T-helper 17 cell (primary cell): Measurements from ENCODE around the gene TTLL12. TPM values are rescaled to one million over a fixed set of nuclear protein-coding genes. Genes with fewer than 3 reads are reported as not detected.

Experiments used
- ATAC-seq: fragments of 150-1000 bp; cut with Tn5 transposase; 2 replicates; pipeline ENCODE4 v1.10.0; 2021; ENCODE audit warnings: mild to moderate bottlenecking, moderate library complexity
- DNase-seq, 3 donors: peaks; one replicate each; pipeline versions ENCODE4 v3.0.0 to v3.0.0-alpha.2; 2020 to 2021
- H3K9me3 ChIP-seq: one replicate; pipeline ENCODE4 v1.7.0; 2013; ENCODE audit warnings: low read length, mild to moderate bottlenecking; ENCODE audit not compliant: control insufficient read depth, poor library complexity, severe bottlenecking
- H3K27ac Mint-ChIP-seq: one replicate; pipeline ENCODE4 v1.8.0; 2022; ENCODE audit warnings: mild to moderate bottlenecking, moderate library complexity, mixed read lengths
- H3K27me3 Mint-ChIP-seq: one replicate; pipeline ENCODE4 v1.8.0; 2022; ENCODE audit warnings: mixed read lengths
- H3K36me3 Mint-ChIP-seq: one replicate; pipeline ENCODE4 v1.8.0; 2022; ENCODE audit warnings: low read depth, mixed read lengths
- H3K4me1 Mint-ChIP-seq: one replicate; pipeline ENCODE4 v1.8.0; 2022; ENCODE audit warnings: mild to moderate bottlenecking, mixed read lengths
- H3K4me3 Mint-ChIP-seq: one replicate; pipeline ENCODE4 v1.8.0; 2022; ENCODE audit warnings: mild to moderate bottlenecking, moderate library complexity, mixed read lengths
- total RNA-seq, 4 donors: library from RNA in 2 of 4; stranded (reverse) in 2 of 4; gene quantifications; one replicate each; pipeline ENCODE4 v1.2.3 and lab custom pipeline; 2022 to 2026

The TTLL12 gene
- total RNA-seq, 2 donors from 2014 or later = 12.8 to 17.8 TPM

- DNase-seq = no peak
- Mint-ChIP-seq H3K27me3 (no peaks in the 10 kb centered on the region), H3K36me3 (no peaks in the 10 kb centered on the region), H3K4me3 (no peak overlapping the region), H3K4me1 (peaks cover 3% of the 10 kb centered on the region), H3K27ac (no peak overlapping the region)
- H3K9me3 ChIP-seq = no peaks in the 10 kb centered on the region
- ATAC-seq = no peak
These were observed 58.8 kb downstream of the TTLL12 start for GRCh38 chr22:43128116-43128515.

- Mint-ChIP-seq H3K36me3 (no peaks in the 10 kb centered on the region), H3K27me3 (no peaks in the 10 kb centered on the region), H3K27ac (no peak overlapping the region), H3K4me3 (no peak overlapping the region), H3K4me1 (peaks cover 3% of the 10 kb centered on the region)
- H3K9me3 ChIP-seq = no peaks in the 10 kb centered on the region
- ATAC-seq = no peak
- DNase-seq = no peak
These were observed 59.6 kb downstream of the TTLL12 start for GRCh38 chr22:43127166-43127908.

GRCh38 chr22:43126501-43127165, 60.3 kb downstream of the TTLL12 start:
- Mint-ChIP-seq H3K4me1 (peaks cover 3% of the 10 kb centered on the region), H3K27me3 (no peaks in the 10 kb centered on the region), H3K27ac (no peak overlapping the region), H3K4me3 (no peak overlapping the region), H3K36me3 (no peaks in the 10 kb centered on the region)
- DNase-seq (no peak), ATAC-seq (no peak)
- no peaks in the 10 kb centered on the region for H3K9me3 ChIP-seq

- Mint-ChIP-seq H3K36me3 (no peaks in the 10 kb centered on the region), H3K4me1 (peaks cover 8% of the 10 kb centered on the region), H3K27ac (no peak overlapping the region), H3K27me3 (no peaks in the 10 kb centered on the region), H3K4me3 (no peak overlapping the region)
- no peak for DNase-seq
- ATAC-seq = peak; percentile 16
- no peaks in the 10 kb centered on the region for H3K9me3 ChIP-seq
These were observed 67.9 kb downstream of the TTLL12 start for GRCh38 chr22:43118953-43119458.

GRCh38 chr22:43118024-43118849, 68.7 kb downstream of the TTLL12 start:
- DNase-seq (no peak), ATAC-seq (no peak)
- H3K27me3 Mint-ChIP-seq = no peaks in the 10 kb centered on the region
- peaks cover 8% of the 10 kb centered on the region for H3K4me1 Mint-ChIP-seq
- no peaks in the 10 kb centered on the region for H3K9me3 ChIP-seq
- no peaks in the 10 kb centered on the region for H3K36me3 Mint-ChIP-seq
- H3K27ac Mint-ChIP-seq = no peak overlapping the region
- H3K4me3 Mint-ChIP-seq = no peak overlapping the region

- no peaks in the 10 kb centered on the region for H3K9me3 ChIP-seq
- no peak for ATAC-seq
- Mint-ChIP-seq H3K27me3 (no peaks in the 10 kb centered on the region), H3K4me3 (no peak overlapping the region), H3K4me1 (peaks cover 8% of the 10 kb centered on the region), H3K27ac (no peak overlapping the region), H3K36me3 (no peaks in the 10 kb centered on the region)
- DNase-seq = no peak
These were observed 70.0 kb downstream of the TTLL12 start for GRCh38 chr22:43116932-43117331.

Other genes with a start within 250 kb of the TTLL12 start
- gene PACSIN2, start 172.0 kb downstream of the TTLL12 start, total RNA-seq = 10 to 100 TPM; 36.8 to 61.3 TPM
- gene TTLL1, start 97.7 kb downstream of the TTLL12 start, total RNA-seq = 1 to 10 TPM; 3.3 to 5.9 TPM
- gene BIK, start 76.4 kb downstream of the TTLL12 start, total RNA-seq = 1 to 10 TPM; 2.3 to 3.8 TPM
- gene MCAT, start 43.7 kb downstream of the TTLL12 start, total RNA-seq = 10 to 100 TPM; 16.5 to 19.2 TPM
- 10 to 100 TPM; 74.1 to 89.1 TPM for gene TSPO, start 35.6 kb downstream of the TTLL12 start, total RNA-seq
- gene SCUBE1, start 156.2 kb upstream of the TTLL12 start, total RNA-seq = not detected
- not detected for gene MPPED1, start 224.9 kb upstream of the TTLL12 start, total RNA-seq